Measurements from ENCODE around the gene EMC10. TPM values are rescaled to one million over a fixed set of nuclear protein-coding genes. Genes with fewer than 3 reads are reported as not detected.

The EMC10 gene
- total RNA-seq, 1 donor from 2014 or later, result 123 TPM

DNA sequence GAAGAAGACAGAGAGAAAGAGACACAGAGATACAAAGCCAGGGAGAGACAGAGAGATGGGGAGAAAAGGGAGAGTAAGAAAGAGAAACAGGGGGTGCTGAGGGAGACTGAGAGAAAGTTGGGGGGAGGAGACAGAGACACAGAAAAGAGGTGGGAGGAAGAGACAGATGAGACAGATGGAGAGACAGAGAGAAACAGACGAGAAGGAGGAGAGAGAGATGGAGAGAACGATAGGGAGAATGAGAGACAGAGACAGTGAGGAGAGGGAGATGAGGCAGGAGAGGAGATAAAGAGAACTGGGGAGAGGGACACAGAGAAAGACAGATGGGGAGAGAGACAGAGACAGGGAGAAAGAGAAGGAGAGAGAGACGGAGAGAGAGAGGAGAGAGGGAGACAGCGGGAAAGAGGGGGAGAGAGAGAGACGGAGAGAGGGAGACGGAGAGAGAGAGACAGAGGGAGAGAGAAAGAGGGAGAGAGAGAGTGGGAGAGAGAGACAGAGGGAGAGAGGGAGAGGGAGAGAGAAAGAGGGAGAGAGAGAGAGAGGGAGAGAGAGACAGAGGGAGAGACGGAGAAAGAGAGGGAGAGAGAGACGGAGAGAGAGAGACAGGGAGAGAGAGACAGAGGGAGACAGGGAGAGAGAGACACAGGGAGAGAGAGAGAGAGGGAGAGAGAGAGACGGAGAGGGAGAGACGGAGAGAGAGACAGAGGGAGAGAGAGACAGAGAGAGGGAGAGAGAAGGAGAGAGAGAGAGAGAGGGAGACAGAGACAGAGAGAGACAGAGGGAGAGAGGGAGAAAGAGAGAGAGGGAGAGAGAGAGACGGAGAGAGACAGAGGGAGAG, 22.1 kb downstream of the EMC10 start:
- TF ChIP-seq, protein P1, sequence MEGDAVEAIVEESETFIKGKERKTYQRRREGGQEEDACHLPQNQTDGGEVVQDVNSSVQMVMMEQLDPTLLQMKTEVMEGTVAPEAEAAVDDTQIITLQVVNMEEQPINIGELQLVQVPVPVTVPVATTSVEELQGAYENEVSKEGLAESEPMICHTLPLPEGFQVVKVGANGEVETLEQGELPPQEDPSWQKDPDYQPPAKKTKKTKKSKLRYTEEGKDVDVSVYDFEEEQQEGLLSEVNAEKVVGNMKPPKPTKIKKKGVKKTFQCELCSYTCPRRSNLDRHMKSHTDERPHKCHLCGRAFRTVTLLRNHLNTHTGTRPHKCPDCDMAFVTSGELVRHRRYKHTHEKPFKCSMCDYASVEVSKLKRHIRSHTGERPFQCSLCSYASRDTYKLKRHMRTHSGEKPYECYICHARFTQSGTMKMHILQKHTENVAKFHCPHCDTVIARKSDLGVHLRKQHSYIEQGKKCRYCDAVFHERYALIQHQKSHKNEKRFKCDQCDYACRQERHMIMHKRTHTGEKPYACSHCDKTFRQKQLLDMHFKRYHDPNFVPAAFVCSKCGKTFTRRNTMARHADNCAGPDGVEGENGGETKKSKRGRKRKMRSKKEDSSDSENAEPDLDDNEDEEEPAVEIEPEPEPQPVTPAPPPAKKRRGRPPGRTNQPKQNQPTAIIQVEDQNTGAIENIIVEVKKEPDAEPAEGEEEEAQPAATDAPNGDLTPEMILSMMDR (conservative IDR thresholded peaks at IDR 0.05; ENCODE audit: low read depth, low read length), result no peak
- H3K4me3 ChIP-seq (ENCODE audit: low read depth, low read length), result no peak overlapping the region
- no peak for DNase-seq (ENCODE audit: low read depth)

DNA sequence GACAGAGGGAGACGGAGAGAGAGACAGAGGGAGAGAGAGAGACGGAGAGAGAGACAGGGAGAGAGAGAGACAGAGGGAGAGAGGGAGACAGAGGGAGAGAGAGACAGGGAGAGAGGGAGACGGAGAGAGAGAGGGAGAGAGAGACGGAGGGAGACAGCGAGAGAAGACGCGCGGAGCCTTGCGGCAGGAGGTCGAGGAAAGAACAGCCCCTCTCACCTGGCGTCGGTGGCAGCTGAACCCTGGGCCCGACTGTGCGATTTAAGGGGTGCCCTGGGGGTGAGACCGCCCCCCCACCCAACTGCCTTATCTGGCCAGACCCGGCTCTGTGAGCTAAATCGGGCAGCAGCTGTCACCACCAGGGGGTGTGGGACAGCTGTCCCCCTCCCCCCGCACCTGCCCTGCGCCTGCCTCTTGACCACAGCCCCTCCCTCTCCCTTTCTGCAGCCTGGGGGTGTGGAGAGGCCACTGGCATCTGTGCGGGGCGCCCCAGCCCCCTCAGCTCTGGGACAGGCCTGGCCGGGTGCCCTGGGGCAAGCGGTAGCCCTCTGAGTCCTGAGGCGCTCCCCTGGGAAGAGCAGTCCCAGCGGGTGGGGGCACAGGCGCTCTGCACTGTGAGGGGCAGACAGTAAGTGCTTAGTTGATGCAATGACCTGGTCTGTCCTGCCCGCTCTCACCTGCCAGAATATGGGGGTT, 23.9 kb downstream of the EMC10 start:
- no peak for DNase-seq (ENCODE audit: low read depth)
- H3K4me3 ChIP-seq (ENCODE audit: low read depth, low read length), result no peak overlapping the region
- TF ChIP-seq, protein P1 (conservative IDR thresholded peaks at IDR 0.05; ENCODE audit: low read depth, low read length), result peak; percentile 19

DNA sequence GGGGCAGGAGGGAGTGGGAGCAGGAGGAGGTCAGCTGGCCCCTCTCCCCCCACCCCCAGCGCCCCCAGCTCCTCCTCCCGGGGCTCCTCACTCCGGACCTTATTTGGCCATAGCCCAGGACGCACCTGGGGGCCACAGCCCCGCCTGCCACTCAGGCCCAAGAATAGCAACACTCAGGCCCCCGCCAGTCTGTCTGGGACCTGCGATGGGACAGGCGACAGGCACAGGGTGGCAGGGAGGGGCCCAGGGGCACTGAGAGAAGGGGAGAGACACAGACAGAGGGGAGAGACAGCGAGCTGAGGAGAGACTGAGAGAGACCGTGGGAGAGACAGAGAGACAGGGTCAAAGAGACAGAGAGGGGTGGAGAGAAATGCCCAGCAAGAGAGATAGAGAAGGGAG, 24.4 kb downstream of the EMC10 start:
- no peak overlapping the region for H3K4me3 ChIP-seq (ENCODE audit: low read depth, low read length)
- TF ChIP-seq, protein P1 (conservative IDR thresholded peaks at IDR 0.05; ENCODE audit: low read depth, low read length), result no peak
- no peak for DNase-seq (ENCODE audit: low read depth)

GRCh38 chr19:50501186-50501567, 24.9 kb downstream of the EMC10 start:
- H3K4me3 ChIP-seq (ENCODE audit: low read depth, low read length), result no peak overlapping the region
- TF ChIP-seq, protein P1 (conservative IDR thresholded peaks at IDR 0.05; ENCODE audit: low read depth, low read length), result no peak
- no peak for DNase-seq (ENCODE audit: low read depth)

GRCh38 chr19:50501568-50502475, 25.5 kb downstream of the EMC10 start:
- no peak for DNase-seq (ENCODE audit: low read depth)
- TF ChIP-seq, protein P1 (conservative IDR thresholded peaks at IDR 0.05; ENCODE audit: low read depth, low read length), result no peak

GRCh38 chr19:50505856-50506611, 29.7 kb downstream of the EMC10 start:
- no peak overlapping the region for H3K4me3 ChIP-seq (ENCODE audit: low read depth, low read length)
- TF ChIP-seq, protein P1 (conservative IDR thresholded peaks at IDR 0.05; ENCODE audit: low read depth, low read length), result no peak
- DNase-seq (ENCODE audit: low read depth), result no peak

More at GRCh38 chr19:50501568-50502475, 25.5 kb downstream of the EMC10 start:
- no peak overlapping the region for H3K4me3 ChIP-seq (ENCODE audit: low read depth, low read length)
